GM21360 (cell line): ENCODE data around the gene UBL7.

Source experiments
- ATAC-seq: cut with Tn5 transposase; IDR thresholded peaks from one replicate; pipeline ENCODE4 v1.9.1; 2021; ENCODE audit warnings: mild to moderate bottlenecking, moderate library complexity; ENCODE audit not compliant: unreplicated experiment

UBL7 gene

DNA sequence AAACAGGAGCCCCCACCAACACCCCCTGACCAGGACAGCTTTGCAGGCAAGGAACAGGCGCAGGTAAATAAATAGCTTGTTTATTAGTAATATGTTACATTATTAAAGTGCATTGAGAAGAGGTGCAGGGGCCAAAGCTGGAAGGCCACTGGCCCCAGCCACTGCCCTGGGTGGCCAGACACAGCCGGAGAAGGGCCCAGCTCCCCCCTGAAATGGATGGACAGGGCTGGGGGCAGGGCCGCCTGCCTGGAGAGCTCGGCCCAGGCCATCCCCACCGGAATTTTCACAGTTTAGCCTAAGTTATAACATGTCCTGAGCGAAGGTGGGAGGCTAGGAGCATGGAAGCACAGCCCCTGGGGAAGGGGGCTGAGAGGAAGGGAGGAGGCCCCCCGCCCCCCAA lies 51.7 kb downstream of the UBL7 start:
- no peak for ATAC-seq

DNA sequence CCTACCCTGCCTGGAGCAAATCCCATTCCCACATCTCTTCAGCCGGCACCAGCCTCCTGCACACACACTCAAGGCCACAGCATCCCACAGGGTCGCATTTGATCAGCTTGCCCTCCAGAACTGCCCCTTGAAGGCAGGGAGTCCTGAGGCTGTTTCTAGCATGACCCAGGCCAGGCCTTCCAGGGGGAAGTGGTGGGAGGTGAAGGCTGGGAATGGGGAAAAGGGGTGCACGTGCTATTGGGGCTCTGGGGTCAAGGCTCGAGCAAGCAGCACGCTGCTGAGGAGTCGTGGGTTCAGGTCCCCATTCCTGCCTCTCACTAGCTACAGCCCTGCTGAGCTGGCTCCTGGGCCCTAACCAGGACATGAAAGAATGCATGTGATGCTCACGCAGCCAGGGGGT lies 52.1 kb downstream of the UBL7 start:
- ATAC-seq = no peak

GRCh38 chr15:74408385-74408784 lies 52.6 kb downstream of the UBL7 start:
- ATAC-seq = no peak

- ATAC-seq = no peak
These were observed 53.8 kb downstream of the UBL7 start for GRCh38 chr15:74406992-74407705.

GRCh38 chr15:74406517-74406916 lies 54.4 kb downstream of the UBL7 start:
- no peak for ATAC-seq

- ATAC-seq = no peak
These were observed 55.1 kb downstream of the UBL7 start for GRCh38 chr15:74405823-74406222.

GRCh38 chr15:74403991-74404563 lies 56.9 kb downstream of the UBL7 start:
- ATAC-seq = peak; percentile 24

- peak; percentile 5 for ATAC-seq
These were observed 57.4 kb downstream of the UBL7 start for GRCh38 chr15:74403588-74403919.

DNA sequence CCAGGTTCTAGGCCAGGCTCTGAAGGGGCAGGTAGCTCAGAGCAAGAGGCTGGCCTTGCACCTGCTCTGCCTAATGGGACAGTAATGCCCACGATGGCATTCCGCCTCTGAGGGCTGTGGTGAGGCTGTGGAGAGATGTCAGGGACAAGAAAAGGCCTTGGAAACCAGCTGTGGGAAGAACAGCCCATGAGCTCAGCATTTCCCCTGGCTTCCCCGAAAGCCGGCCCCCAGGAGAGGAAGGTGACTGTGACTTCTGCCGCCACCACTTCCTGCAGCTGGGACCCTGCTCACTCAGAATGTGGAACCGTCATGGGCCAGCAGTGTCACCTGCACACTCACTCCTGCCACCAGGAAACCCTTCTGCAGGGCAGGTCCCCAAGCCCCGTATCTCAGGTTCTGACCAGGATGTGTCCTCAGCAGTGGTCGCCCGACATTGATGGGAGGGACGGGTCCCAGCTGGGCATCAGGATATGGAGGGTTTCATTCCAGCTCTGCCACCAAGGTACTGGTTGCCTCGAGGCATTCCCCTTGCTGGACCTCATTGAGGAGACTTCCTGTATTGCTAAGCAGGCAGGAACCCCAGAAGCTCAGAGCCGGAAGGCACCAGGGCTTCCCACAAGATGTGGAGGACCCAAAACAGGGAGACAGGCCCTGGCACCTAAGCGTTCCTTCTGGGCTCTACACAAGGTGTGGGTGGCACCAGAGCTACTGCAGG lies 57.9 kb downstream of the UBL7 start:
- no peak for ATAC-seq

DNA sequence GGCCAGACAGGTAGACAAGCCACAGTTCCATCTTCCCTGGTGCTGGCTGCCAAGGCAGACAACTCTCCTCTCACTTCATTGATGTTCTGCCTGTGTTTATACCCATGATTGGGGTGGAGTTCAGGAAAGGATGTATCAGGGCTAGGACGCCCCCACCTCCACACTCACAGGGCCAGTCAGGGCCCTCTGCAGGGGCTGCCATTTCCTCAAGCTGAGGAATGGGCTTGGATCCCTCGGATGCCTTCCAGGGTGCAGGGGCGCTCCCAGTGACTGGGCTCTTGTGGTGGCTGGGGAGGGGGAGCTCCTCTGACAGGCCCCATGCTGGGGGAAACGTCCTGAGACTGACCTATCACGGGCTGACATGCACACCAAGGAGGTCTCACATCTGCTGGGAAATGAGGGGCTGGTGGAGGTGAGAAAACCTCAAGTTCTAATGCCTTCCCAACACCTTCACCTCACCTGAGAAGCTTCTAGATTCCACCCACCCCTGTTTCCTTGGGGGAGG lies 58.6 kb downstream of the UBL7 start:
- ATAC-seq = no peak

DNA sequence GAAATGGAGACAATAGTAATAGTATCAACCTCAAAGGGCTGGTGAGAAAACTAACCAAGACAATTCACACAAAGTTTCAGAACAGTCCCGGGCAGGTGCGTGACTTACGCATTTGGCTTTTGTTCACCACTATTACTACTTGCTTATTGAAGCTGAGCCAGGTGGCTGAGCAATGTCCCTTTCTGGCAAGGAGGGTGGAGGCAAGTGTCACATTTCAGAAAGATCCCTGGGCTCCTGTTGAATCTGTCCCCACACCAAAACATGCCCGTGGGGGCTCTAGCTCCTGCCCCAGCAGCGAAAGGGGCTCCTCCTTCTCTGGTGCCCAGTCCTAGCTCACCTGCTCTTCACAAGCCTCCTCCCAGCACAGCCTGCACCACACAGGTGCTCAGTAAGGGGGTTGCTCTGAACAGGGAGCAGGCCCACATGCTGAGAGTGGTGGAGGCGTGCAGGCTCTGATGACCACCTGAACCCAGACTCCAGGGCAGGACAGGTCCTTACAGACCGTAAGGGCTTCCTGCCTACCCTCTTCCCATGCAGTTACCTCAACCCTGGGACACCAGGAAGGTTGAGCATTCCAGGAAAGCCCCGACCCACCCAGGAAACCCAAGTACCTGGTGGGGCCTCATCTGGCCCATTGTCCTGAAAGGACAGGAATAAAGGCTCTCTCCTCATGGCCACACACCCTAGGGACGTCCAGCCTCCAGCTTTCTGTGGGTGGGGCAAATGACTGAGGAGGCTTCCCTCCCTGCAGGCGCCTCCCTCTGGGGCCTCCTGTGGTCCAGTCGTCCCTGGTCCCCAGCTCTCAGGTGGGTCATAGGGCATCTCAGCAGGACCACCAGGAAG lies 59.8 kb downstream of the UBL7 start:
- ATAC-seq = no peak

- no peak for ATAC-seq
These were observed 60.6 kb downstream of the UBL7 start for GRCh38 chr15:74400313-74400860.

- ATAC-seq = no peak
These were observed 61.2 kb downstream of the UBL7 start for GRCh38 chr15:74399511-74400312.

GRCh38 chr15:74399100-74399499 lies 61.9 kb downstream of the UBL7 start:
- ATAC-seq = no peak

DNA sequence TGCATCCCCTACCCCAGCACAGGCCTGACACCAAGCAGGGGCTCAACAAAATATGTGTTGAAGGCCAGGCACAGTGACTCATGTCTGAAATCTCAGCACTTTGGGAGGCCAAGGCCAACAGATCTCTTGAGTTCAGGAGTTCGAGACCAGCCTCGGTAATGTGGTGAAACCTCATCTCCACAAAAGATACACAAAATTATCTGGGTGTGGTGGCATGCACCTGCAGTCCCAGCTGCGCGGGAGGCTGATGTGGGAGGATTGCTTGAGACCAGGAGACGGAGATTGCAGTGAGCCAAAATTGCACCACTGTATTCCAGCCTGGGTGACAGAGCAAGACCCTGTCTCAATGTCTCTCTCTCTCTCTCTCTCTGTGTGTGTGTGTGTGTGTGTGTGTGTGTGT lies 62.8 kb downstream of the UBL7 start:
- ATAC-seq = no peak

DNA sequence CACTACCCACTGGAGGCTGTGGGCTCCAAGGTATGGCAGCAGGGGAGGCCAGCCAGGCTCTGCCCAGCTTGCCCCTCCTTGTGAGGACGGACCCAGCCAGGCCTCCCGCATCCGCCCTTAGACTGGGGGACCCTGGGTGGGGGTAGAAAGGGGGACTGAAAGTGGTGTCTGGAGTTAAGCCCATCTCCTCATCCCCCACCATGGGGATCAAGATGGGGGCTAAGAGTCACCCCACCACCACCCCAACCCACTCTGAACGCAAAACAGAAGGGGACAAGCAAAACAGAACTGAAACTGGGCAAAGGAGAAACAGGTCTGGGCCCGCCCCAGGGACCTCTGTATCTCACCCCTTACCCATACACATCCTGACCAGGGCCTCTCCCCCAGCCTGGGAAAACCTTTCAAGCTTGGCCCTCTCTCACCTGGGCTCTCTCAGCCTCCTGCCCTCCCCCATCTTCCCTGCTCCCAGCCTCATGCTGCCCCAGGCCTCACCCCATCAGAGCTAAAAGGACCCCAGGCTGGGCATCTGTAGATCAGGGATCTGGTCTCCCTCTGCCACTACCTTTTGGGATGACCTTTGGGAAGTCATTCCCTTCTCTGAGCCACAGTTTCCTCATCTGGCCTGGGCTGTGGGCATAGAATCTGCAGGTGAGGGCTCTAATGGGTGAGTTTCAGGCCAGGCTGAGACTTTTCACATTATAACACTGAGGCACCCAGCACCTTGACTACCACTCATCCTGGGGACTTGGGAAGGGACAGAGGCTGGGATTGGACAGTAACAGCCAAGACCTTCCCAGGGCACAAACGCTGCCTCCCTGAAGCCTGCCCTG lies 63.5 kb downstream of the UBL7 start:
- peak; percentile 21 for ATAC-seq

GRCh38 chr15:74396445-74397238 lies 64.3 kb downstream of the UBL7 start:
- peak; percentile 31 for ATAC-seq

DNA sequence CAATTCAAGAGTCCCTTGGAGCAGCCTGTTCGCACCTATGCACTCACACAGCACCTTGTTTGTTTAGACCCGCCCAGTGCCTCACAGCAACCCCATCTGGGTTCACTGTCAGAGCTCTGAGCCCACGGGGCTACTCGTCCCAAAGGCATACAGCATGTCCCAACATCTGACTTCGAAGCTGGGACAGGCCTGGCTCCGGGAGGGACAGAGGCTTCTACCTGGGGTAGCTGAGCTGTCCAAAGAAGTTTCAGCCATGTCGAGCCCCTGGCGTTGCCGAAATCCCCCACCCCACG lies 64.9 kb downstream of the UBL7 start:
- peak; percentile 0 for ATAC-seq
